ENCODE data around the gene CELF6. TPM values are rescaled to one million over a fixed set of nuclear protein-coding genes. Genes with fewer than 3 reads are reported as not detected.

The CELF6 gene
- total RNA-seq, 1 experiment from 2014 or later, result 0.52 TPM

DNA sequence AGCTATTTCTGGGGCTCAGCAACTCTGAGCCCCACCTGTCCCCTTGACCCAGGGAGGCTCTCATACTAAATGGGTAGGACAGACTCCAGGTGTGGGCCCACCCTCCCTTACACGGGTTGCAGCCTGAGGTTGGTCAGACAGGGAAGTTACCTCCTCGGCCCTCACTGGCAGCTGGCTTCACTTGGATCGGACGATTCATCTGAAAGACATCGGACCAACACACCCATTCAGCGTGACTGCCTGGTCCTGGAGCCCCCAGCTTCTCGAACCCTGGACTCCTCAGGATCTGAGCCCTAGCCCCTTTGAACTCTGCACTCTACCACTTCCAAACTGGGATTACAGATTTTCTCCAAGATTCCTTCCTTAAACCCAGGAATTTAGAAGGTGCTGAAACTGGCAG is 15.4 kb downstream of the CELF6 start:
- ATAC-seq (no peak), DNase-seq (ENCODE audit: low read depth, low spot score) (no peak)
- ChIA-PET CTCF (no interaction called here), POLR2A (no interaction called here), RAD21 (ENCODE audit: low non-redundant PET in 1 of 2, low total read pairs in 2 of 2, uncharacterized antibody in 2 of 2, unreplicated experiment in 2 of 2) (no interaction called here)
- no peak overlapping the region for H3K4me3 ChIP-seq (replicated peaks in 1 of 2; ENCODE audit: low read depth in 1 of 2, low read length in 2 of 2)
- TF ChIP-seq CEBPB (IDR thresholded peaks at IDR 0.05; ENCODE audit: low read depth) (no peak), MAX (IDR thresholded peaks at IDR 0.05) (no peak), JUND (IDR thresholded peaks at IDR 0.05) (no peak), ZBTB33 (IDR thresholded peaks at IDR 0.05; ENCODE audit: extremely low read depth, insufficient replicate concordance, low read length) (no peak), EGR1 (IDR thresholded peaks at IDR 0.05; ENCODE audit: low read depth) (no peak), ZNF274 (IDR thresholded peaks at IDR 0.05; ENCODE audit: low read depth, low read length) (no peak), ELF1 (IDR thresholded peaks at IDR 0.05; ENCODE audit: borderline replicate concordance, low read depth) (no peak), ATF3 (IDR thresholded peaks at IDR 0.05) (no peak), FOSL1 (IDR thresholded peaks at IDR 0.05; ENCODE audit: low read depth) (no peak)
- no peak overlapping the region for H3K9ac ChIP-seq (ENCODE audit: low read length)
- H3K27me3 ChIP-seq (ENCODE audit: insufficient read depth, low read length), result no peaks in the 10 kb centered on the region
- no TSS peak for BruUV-seq (replicated peaks)
- peaks cover 0 to 4% of the 10 kb centered on the region in 2 experiments; a peak in 1 of 4 replicates for H3K4me1 ChIP-seq (ENCODE audit: control insufficient read depth in 1 of 2, insufficient read depth in 2 of 2, low read length in 2 of 2)
- no peaks in the 10 kb centered on the region for H4K20me1 ChIP-seq (ENCODE audit: insufficient read depth)
- no peak overlapping the region for H3K4me2 ChIP-seq (ENCODE audit: low read length)
- H3K9me3 ChIP-seq (ENCODE audit: control insufficient read depth in 1 of 2, insufficient read depth in 1 of 2, low read depth in 1 of 2, low read length in 2 of 2), result no peaks in the 10 kb centered on the region
- no peak overlapping the region for H3K27ac ChIP-seq (ENCODE audit: low read depth, low read length)
- H3K9me2 ChIP-seq (ENCODE audit: insufficient read depth), result no peaks in the 10 kb centered on the region
- intact Hi-C loops (cut with micrococcal nuclease), result no loop called here
- H2AFZ ChIP-seq (ENCODE audit: low read depth, low read length, poor library complexity, severe bottlenecking), result no peak overlapping the region
- H3K36me3 ChIP-seq (ENCODE audit: control insufficient read depth in 1 of 2, insufficient read depth in 2 of 2, low read length in 2 of 2), result no peaks in the 10 kb centered on the region
- H3K79me2 ChIP-seq (ENCODE audit: insufficient read depth, low read length), result no peaks in the 10 kb centered on the region

- H2AFZ ChIP-seq (ENCODE audit: low read depth, low read length, poor library complexity, severe bottlenecking), result no peak overlapping the region
- intact Hi-C loops (cut with micrococcal nuclease), result no loop called here
- no peak overlapping the region for H3K27ac ChIP-seq (ENCODE audit: low read depth, low read length)
- peaks cover 0 to 4% of the 10 kb centered on the region in 2 experiments; a peak in 1 of 4 replicates for H3K4me1 ChIP-seq (ENCODE audit: control insufficient read depth in 1 of 2, insufficient read depth in 2 of 2, low read length in 2 of 2)
- no peaks in the 10 kb centered on the region for H3K27me3 ChIP-seq (ENCODE audit: insufficient read depth, low read length)
- ChIA-PET CTCF (no interaction called here), RAD21 (ENCODE audit: low non-redundant PET in 1 of 2, low total read pairs in 2 of 2, uncharacterized antibody in 2 of 2, unreplicated experiment in 2 of 2) (no interaction called here), POLR2A (no interaction called here)
- no peak overlapping the region for H3K4me3 ChIP-seq (replicated peaks in 1 of 2; ENCODE audit: low read depth in 1 of 2, low read length in 2 of 2)
- no peaks in the 10 kb centered on the region for H4K20me1 ChIP-seq (ENCODE audit: insufficient read depth)
- H3K4me2 ChIP-seq (ENCODE audit: low read length), result no peak overlapping the region
- TF ChIP-seq ZFX (IDR thresholded peaks at IDR 0.05) (no peak), CEBPB (IDR thresholded peaks at IDR 0.05; ENCODE audit: low read depth) (no peak)
- TF ChIP-seq, protein P1, sequence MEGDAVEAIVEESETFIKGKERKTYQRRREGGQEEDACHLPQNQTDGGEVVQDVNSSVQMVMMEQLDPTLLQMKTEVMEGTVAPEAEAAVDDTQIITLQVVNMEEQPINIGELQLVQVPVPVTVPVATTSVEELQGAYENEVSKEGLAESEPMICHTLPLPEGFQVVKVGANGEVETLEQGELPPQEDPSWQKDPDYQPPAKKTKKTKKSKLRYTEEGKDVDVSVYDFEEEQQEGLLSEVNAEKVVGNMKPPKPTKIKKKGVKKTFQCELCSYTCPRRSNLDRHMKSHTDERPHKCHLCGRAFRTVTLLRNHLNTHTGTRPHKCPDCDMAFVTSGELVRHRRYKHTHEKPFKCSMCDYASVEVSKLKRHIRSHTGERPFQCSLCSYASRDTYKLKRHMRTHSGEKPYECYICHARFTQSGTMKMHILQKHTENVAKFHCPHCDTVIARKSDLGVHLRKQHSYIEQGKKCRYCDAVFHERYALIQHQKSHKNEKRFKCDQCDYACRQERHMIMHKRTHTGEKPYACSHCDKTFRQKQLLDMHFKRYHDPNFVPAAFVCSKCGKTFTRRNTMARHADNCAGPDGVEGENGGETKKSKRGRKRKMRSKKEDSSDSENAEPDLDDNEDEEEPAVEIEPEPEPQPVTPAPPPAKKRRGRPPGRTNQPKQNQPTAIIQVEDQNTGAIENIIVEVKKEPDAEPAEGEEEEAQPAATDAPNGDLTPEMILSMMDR (IDR thresholded peaks at IDR 0.05 in 2 of 3, conservative IDR thresholded peaks at IDR 0.05 in 1 of 3; ENCODE audit: borderline replicate concordance in 1 of 3, insufficient read depth in 1 of 3, low read depth in 2 of 3, low read length in 2 of 3), result no peak
- H3K36me3 ChIP-seq (ENCODE audit: control insufficient read depth in 1 of 2, insufficient read depth in 2 of 2, low read length in 2 of 2), result no peaks in the 10 kb centered on the region
- no peaks in the 10 kb centered on the region for H3K9me3 ChIP-seq (ENCODE audit: control insufficient read depth in 1 of 2, insufficient read depth in 1 of 2, low read depth in 1 of 2, low read length in 2 of 2)
- H3K79me2 ChIP-seq (ENCODE audit: insufficient read depth, low read length), result no peaks in the 10 kb centered on the region
- DNase-seq (ENCODE audit: low read depth, low spot score) (no peak), ATAC-seq (no peak)
- no peaks in the 10 kb centered on the region for H3K9me2 ChIP-seq (ENCODE audit: insufficient read depth)
- H3K9ac ChIP-seq (ENCODE audit: low read length), result no peak overlapping the region
- BruUV-seq (replicated peaks), result no TSS peak
Measured at GRCh38 chr15:72302955-72303354, 17.0 kb downstream of the CELF6 start.

Measured in HCT116 (cell line).